Neural crest cell (in vitro differentiated cells): ENCODE measurements around the gene ATP6V1D. TPM values are rescaled to one million over a fixed set of nuclear protein-coding genes. Genes with fewer than 3 reads are reported as not detected.
"Not testable (repeated sequence)": the region's sequence is repeated elsewhere in the genome, so short reads cannot be mapped to it uniquely, and the experiment has no call there.

Source experiments
- DNase-seq: peaks from one replicate; pipeline ENCODE4 v3.0.0; 2021; ENCODE audit warnings: low read depth, mixed read lengths, low spot score
- H3K27ac Mint-ChIP-seq: one replicate; pipeline ENCODE4 v1.8.0; 2021; ENCODE audit warnings: mild to moderate bottlenecking, mixed read lengths; ENCODE audit not compliant: unreplicated experiment
- H3K27me3 Mint-ChIP-seq: 2 replicates; pipeline ENCODE4 v1.8.0; 2021; ENCODE audit warnings: low read depth, mild to moderate bottlenecking, mixed read lengths
- H3K36me3 Mint-ChIP-seq: 2 replicates; pipeline ENCODE4 v1.8.0; 2021; ENCODE audit warnings: low read depth, mild to moderate bottlenecking, mixed read lengths
- H3K4me1 Mint-ChIP-seq: 2 replicates; pipeline ENCODE4 v1.8.0; 2021; ENCODE audit warnings: mixed read lengths
- H3K4me3 Mint-ChIP-seq: one replicate; pipeline ENCODE4 v1.8.0; 2021; ENCODE audit warnings: mild to moderate bottlenecking, mixed read lengths
- H3K9me3 Mint-ChIP-seq: 2 replicates; pipeline ENCODE4 v1.8.0; 2021; ENCODE audit warnings: mixed read lengths
- long read RNA-seq: library from polyadenylated mRNA; unstranded; transcript quantifications from one replicate; pipeline ENCODE4 v2.0.0, GENCODE V29; 2020
- total RNA-seq: library from RNA; stranded (reverse); gene quantifications from 2 replicates; pipeline ENCODE4 v1.2.1, GENCODE V29; 2021
- TF ChIP-seq, protein P1 (sequence below): fragments of 200-600 bp; sonication (generic); conservative IDR thresholded peaks from 2 replicates; pipeline ENCODE4 v1.5.0; 2021; ENCODE audit warnings: antibody characterized with exemption, mild to moderate bottlenecking

Gene ATP6V1D
- 51.2 and 52.9 TPM in 2 replicates for total RNA-seq
- long read RNA-seq, transcript ATP6V1D-201 (9 exons, 1,845 nt) = major isoform, 196 of 207 reads
- long read RNA-seq, partial matches to known transcripts = 3 of 207 reads
- long read RNA-seq, other reads (novel, unspliced or antisense) = 5 of 207 reads

DNA sequence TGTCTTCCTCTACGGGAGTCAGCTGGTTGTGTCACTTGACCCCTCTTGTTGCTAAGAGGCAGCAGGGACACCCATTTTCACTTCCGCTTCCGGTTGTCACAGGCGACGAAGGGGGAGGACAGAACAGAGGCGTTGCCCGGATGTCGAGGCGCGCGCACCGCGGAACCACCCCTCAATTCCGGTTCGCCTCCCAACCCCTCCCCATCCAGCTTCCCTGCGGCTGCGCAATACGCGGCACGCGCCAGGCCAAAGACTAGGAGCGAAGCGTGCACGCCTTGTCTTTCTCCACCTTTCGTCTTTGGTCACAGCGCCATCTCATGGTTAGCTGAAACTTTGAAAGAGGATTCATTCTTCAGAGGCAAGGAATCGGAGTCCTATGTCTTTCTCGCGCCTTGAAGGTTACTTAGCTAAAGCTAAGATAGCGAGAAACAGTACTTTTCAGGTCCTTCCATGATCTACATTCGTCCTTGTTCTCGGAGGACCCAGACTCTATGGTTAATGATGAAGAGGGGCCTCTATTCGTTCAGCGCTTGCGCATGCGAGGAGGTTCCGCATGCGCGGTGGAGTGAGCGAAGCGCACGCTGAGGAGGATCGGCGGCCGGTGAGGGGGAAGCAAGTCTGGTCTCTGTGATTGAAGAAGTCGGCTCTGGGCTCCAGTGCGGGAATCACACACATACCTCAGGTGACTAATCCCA lies at the start of gene ATP6V1D, which contains the start of gene EIF2S1:
Gene ATP6V1D (minus strand): TSS at position 30 of the 695 bp plus-strand sequence. CDS start 106 bp downstream, outside the sequence.
Gene EIF2S1 (plus strand): TSS at position 554 of the 695 bp plus-strand sequence. CDS start 4,440 bp downstream, outside the sequence.
- Mint-ChIP-seq H3K4me3 (peak within 1 kb of the TSS; percentile 99), H3K9me3 (no peaks in the 10 kb centered on the region), H3K27ac (peak within 1 kb of the TSS; percentile 97), H3K27me3 (no peaks in the 10 kb centered on the region), H3K36me3 (no peaks in the 10 kb centered on the region), H3K4me1 (peaks cover 42% of the 10 kb centered on the region)
- DNase-seq = peak; percentile 96
- TF ChIP-seq, protein P1, sequence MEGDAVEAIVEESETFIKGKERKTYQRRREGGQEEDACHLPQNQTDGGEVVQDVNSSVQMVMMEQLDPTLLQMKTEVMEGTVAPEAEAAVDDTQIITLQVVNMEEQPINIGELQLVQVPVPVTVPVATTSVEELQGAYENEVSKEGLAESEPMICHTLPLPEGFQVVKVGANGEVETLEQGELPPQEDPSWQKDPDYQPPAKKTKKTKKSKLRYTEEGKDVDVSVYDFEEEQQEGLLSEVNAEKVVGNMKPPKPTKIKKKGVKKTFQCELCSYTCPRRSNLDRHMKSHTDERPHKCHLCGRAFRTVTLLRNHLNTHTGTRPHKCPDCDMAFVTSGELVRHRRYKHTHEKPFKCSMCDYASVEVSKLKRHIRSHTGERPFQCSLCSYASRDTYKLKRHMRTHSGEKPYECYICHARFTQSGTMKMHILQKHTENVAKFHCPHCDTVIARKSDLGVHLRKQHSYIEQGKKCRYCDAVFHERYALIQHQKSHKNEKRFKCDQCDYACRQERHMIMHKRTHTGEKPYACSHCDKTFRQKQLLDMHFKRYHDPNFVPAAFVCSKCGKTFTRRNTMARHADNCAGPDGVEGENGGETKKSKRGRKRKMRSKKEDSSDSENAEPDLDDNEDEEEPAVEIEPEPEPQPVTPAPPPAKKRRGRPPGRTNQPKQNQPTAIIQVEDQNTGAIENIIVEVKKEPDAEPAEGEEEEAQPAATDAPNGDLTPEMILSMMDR = peak; percentile 100

DNA sequence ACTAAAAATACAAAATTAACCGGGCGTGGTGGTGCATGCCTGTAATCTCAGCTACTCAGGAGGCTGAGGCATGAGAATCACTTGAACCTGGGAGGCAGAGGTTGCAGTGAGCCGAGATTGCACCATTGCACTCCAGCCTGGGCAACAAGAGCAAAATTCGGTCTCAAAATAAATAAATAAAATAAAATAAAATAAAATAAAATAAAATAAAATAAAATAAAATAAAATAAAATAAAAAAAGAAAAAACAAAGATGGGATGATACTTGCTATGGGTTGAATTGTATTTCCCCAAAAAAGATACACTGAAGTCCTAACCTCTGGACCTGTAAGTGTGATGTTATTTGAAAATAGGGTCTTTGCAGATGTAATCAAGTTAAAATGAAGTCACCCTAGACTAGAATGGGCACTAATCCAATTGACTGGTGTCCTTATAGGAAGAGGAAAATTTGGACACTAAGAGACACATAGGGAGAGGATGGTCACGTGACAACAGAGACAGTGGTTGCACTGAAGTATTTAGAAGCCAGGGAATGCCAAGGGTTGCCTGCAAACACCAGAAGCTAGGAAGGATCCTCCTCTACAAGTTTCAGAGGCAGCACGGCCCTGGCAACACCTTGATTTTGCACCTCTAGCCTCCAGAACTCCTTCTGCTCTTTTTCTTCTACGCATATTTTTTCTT lies 48.7 kb upstream of the ATP6V1D start:
- not testable (repeated sequence) for DNase-seq, H3K4me1 Mint-ChIP-seq, H3K27me3 Mint-ChIP-seq, H3K9me3 Mint-ChIP-seq, H3K36me3 Mint-ChIP-seq, H3K4me3 Mint-ChIP-seq, H3K27ac Mint-ChIP-seq

DNA sequence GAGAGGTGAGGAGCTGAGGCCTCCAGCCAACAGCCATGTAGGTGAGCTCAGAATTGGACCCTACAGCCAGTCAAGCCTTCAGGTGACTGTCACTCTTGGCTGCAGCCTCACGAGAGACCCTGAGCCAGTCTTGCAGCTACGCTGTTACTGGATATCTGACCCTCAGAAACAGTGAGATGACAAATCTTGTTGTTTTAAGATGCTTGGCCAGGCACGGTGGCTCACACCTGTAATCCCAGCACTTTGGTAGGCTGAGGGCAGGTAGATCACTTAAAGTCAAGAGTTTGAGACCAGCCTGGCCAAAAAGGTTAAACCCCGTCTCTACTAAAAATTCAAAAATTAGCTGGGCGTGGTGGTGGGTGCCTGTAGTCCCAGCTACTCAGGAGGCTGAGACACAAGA lies 46.2 kb upstream of the ATP6V1D start:
- peaks cover 2% of the 10 kb centered on the region for H3K9me3 Mint-ChIP-seq
- H3K4me3 Mint-ChIP-seq = no peak overlapping the region
- H3K4me1 Mint-ChIP-seq = no peaks in the 10 kb centered on the region
- TF ChIP-seq, protein P1 = no peak
- H3K27me3 Mint-ChIP-seq = no peaks in the 10 kb centered on the region
- no peak for DNase-seq
- no peaks in the 10 kb centered on the region for H3K36me3 Mint-ChIP-seq
- H3K27ac Mint-ChIP-seq = no peak overlapping the region

DNA sequence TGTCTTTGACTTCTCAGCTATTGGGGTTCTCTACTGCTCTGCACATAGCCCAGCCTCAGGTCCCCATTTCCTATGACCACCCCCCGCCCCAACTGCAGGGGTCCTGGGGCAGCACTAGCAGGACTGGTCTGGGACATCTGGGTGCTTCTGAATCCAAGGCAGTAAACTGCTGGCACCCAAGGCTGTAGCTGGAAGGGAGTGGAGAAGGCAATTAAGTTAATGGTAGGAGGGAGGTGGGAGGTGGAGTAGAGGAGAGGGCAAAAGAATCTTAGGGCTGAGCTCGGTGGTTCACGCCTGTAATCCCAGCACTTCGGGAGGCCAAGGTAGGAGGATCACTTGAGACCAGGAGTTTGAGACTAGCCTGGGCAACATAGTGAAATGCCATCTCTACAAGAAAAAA lies 40.8 kb upstream of the ATP6V1D start:
- no peak overlapping the region for H3K4me3 Mint-ChIP-seq
- H3K9me3 Mint-ChIP-seq = peaks cover 2% of the 10 kb centered on the region
- no peaks in the 10 kb centered on the region for H3K4me1 Mint-ChIP-seq
- DNase-seq = no peak
- no peak overlapping the region for H3K27ac Mint-ChIP-seq
- TF ChIP-seq, protein P1 = no peak
- H3K36me3 Mint-ChIP-seq = no peaks in the 10 kb centered on the region
- peaks cover 12% of the 10 kb centered on the region for H3K27me3 Mint-ChIP-seq

DNA sequence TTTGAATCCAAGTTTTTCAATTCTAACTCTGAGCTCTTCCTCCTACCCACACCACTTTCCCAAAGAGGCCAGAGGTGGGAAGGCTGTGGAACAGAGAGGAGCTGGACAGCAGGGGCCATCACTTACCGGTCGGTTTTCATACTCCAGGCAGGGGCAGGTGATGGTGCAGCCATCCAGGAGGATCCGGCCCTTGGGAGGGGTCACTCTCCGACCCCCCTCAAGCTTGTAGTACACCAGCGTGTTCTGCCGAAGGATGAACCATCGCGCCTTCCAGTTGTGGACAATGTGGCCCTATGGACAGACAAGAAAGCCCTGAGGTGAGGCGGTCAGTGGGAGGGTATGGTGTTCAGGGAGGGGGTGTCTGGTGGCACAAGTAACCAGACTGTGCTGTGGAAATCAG lies 37.9 kb upstream of the ATP6V1D start:
- TF ChIP-seq, protein P1 = no peak
- peaks cover 12% of the 10 kb centered on the region for H3K27me3 Mint-ChIP-seq
- no peaks in the 10 kb centered on the region for H3K36me3 Mint-ChIP-seq
- H3K9me3 Mint-ChIP-seq = no peaks in the 10 kb centered on the region
- H3K27ac Mint-ChIP-seq = no peak overlapping the region
- DNase-seq = no peak
- no peak overlapping the region for H3K4me3 Mint-ChIP-seq
- no peaks in the 10 kb centered on the region for H3K4me1 Mint-ChIP-seq
